Mesenchymal stem cell (in vitro differentiated cells and primary cell): ENCODE data around the gene YIF1A.

Experiments
- DNase-seq: peaks from one replicate; pipeline ENCODE4 v3.0.0-alpha.2; 2013
- H2AFZ ChIP-seq: one replicate; pipeline ENCODE4 v1.6.1; 2013; ENCODE audit warnings: low read depth, mild to moderate bottlenecking, control low read depth, inconsistent platforms, low read length, moderate library complexity
- H2AK5ac ChIP-seq: 2 replicates; pipeline ENCODE4 v1.6.1; 2013; ENCODE audit warnings: low read length, moderate library complexity, mild to moderate bottlenecking, inconsistent platforms; ENCODE audit not compliant: severe bottlenecking
- H2BK120ac ChIP-seq: one replicate; pipeline ENCODE4 v1.6.1; 2013; ENCODE audit warnings: low read depth, mild to moderate bottlenecking, inconsistent platforms, low read length, moderate library complexity
- H2BK12ac ChIP-seq, 2 experiments: one replicate each; pipeline ENCODE4 v1.6.1; 2013; ENCODE audit warnings: inconsistent platforms in 2 of 2, low read length in 2 of 2, mild to moderate bottlenecking in 2 of 2, moderate library complexity in 2 of 2, control low read depth in 1 of 2
- H2BK15ac ChIP-seq: one replicate; pipeline ENCODE4 v1.6.1; 2013; ENCODE audit warnings: mild to moderate bottlenecking, low read depth, inconsistent platforms; ENCODE audit not compliant: poor library complexity, severe bottlenecking
- H2BK5ac ChIP-seq: 2 replicates; pipeline ENCODE4 v1.6.1; 2013; ENCODE audit warnings: low read depth, mild to moderate bottlenecking, low read length, control low read depth, inconsistent platforms; ENCODE audit not compliant: poor library complexity, severe bottlenecking
- H3K14ac ChIP-seq, 2 experiments: one replicate each; pipeline ENCODE4 v1.6.1; 2013; ENCODE audit warnings: inconsistent platforms in 2 of 2, low read length in 2 of 2, control low read depth in 1 of 2, mild to moderate bottlenecking in 1 of 2, moderate library complexity in 1 of 2
- H3K18ac ChIP-seq, 2 experiments: one replicate each; pipeline ENCODE4 v1.6.1; 2013; ENCODE audit warnings: inconsistent platforms in 2 of 2, low read length in 2 of 2, control low read depth in 1 of 2, low read depth in 1 of 2, mild to moderate bottlenecking in 1 of 2
- H3K23ac ChIP-seq, 2 experiments: one replicate each; pipeline ENCODE4 v1.6.1; 2013; ENCODE audit warnings: inconsistent platforms in 2 of 2, low read length in 2 of 2, mild to moderate bottlenecking in 2 of 2, moderate library complexity in 2 of 2, control low read depth in 1 of 2
- H3K27ac ChIP-seq: 2 replicates; pipeline ENCODE4 v1.5.1; 2013; ENCODE audit warnings: mild to moderate bottlenecking, moderate library complexity, low read length, control low read depth, inconsistent platforms; ENCODE audit not compliant: poor library complexity, severe bottlenecking
- H3K27me3 ChIP-seq, 2 experiments: 2 replicates each; pipeline versions ENCODE4 v1.6.1 to v1.7.0; 2013; ENCODE audit warnings: low read length in 2 of 2, mild to moderate bottlenecking in 2 of 2, moderate library complexity in 2 of 2, control low read depth in 1 of 2, inconsistent platforms in 1 of 2; ENCODE audit not compliant: control insufficient read depth in 1 of 2, insufficient read depth in 1 of 2
- H3K36me3 ChIP-seq, 2 experiments: 2 replicates each; pipeline versions ENCODE4 v1.6.1 to v1.7.0; 2013; ENCODE audit warnings: low read length in 2 of 2, control low read depth in 1 of 2, inconsistent platforms in 1 of 2, low read depth in 1 of 2, mild to moderate bottlenecking in 1 of 2; ENCODE audit not compliant: insufficient read depth in 2 of 2, control insufficient read depth in 1 of 2
- H3K4ac ChIP-seq, 2 experiments: one replicate each; pipeline ENCODE4 v1.6.1; 2013; ENCODE audit warnings: inconsistent platforms in 2 of 2, low read length in 2 of 2, mild to moderate bottlenecking in 2 of 2, moderate library complexity in 2 of 2, control low read depth in 1 of 2, low read depth in 1 of 2
- H3K4me1 ChIP-seq: 2 replicates; pipeline ENCODE4 v1.6.1; 2013; ENCODE audit warnings: low read depth, low read length, control low read depth; ENCODE audit not compliant: control insufficient read depth, insufficient read depth
- H3K4me2 ChIP-seq: 2 replicates; pipeline ENCODE4 v1.6.1; 2013; ENCODE audit warnings: low read length, mild to moderate bottlenecking, inconsistent platforms; ENCODE audit not compliant: poor library complexity, severe bottlenecking
- H3K4me3 ChIP-seq, 2 experiments: 2 replicates each; pipeline versions ENCODE4 v1.5.1 to v1.7.0; 2013; ENCODE audit warnings: low read length in 2 of 2, mild to moderate bottlenecking in 2 of 2, control low read depth in 1 of 2, low read depth in 1 of 2; ENCODE audit not compliant: insufficient read depth in 1 of 2
- H3K79me1 ChIP-seq: replicated peaks from 2 replicates; pipeline ENCODE4 v1.6.1; 2013; ENCODE audit warnings: mild to moderate bottlenecking, control low read depth, low read length, inconsistent platforms; ENCODE audit not compliant: poor library complexity, severe bottlenecking
- H3K9ac ChIP-seq: 2 replicates; pipeline ENCODE4 v1.7.0; 2013; ENCODE audit warnings: mild to moderate bottlenecking, low read length, moderate library complexity
- H3K9me3 ChIP-seq: 2 replicates; pipeline ENCODE4 v1.7.0; 2013; ENCODE audit warnings: mild to moderate bottlenecking, low read length; ENCODE audit not compliant: control insufficient read depth
- H4K8ac ChIP-seq: one replicate; pipeline ENCODE4 v1.6.1; 2013; ENCODE audit warnings: inconsistent platforms, mild to moderate bottlenecking, low read length, moderate library complexity
- H4K91ac ChIP-seq: one replicate; pipeline ENCODE4 v1.6.1; 2013; ENCODE audit warnings: mild to moderate bottlenecking, low read length, inconsistent platforms
- WGBS: methylation state at CpG from one replicate; pipeline ENCODE4 v1.1.7; 2013; ENCODE audit warnings: mixed read lengths; 5-methylcytosine and 5-hydroxymethylcytosine counted together

The YIF1A gene

DNA sequence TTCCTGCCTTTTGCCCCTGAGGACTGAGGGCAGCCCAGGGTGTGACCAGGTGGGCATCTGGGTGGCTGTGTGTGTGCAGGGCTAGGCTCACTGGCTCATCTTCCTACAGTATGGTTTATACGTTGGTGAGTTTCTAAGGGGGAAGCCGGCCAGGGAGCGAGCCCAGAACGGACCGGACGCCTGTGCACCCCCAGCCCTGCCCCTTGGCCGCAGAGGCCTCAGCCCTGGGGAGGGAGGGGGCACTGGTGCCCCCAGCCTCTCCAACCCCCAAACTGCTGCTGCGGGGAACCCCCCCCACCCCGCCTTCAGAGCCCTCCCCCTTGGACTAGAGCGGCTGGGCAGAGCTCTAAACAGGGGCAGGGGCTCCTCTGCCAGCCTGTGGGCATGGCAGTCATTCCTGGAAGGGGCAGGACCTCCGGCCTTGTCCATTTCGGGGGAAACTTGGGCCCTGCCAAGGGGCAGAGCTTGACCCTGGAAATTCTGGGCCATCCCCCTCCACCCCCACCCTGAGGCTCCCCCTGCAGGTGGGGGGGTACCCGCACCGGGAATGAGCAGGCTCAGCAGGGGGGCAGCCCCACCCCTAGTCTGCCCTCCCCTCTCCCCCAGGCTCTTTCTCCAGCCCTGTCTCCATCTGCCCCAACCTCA is 5.4 kb downstream of the YIF1A start:
- Histone ChIP-seq H2BK5ac (no peak overlapping the region), H4K8ac (no peak overlapping the region), H2AK5ac (no peak overlapping the region), H3K27ac (no peak overlapping the region), H3K14ac (no peak overlapping the region), H3K4me1 (peaks cover 40% of the 10 kb centered on the region), H2BK120ac (no peak overlapping the region), H3K9ac (no peak overlapping the region), H2AFZ (no peak overlapping the region), H3K36me3 (peaks cover 36 to 51% of the 10 kb centered on the region in 2 experiments), H3K4me2 (no peak overlapping the region), H4K91ac (no peak overlapping the region), H2BK15ac (no peak overlapping the region), H3K4me3 (no peak overlapping the region), H3K23ac (no peak overlapping the region), H3K4ac (no peak overlapping the region), H2BK12ac (no peak overlapping the region), H3K79me1 (peaks cover 28% of the 10 kb centered on the region), H3K27me3 (peaks cover 7 to 13% of the 10 kb centered on the region in 2 experiments), H3K9me3 (no peaks in the 10 kb centered on the region), H3K18ac (no peak overlapping the region)
- no peak for DNase-seq
- 92% methylated on average over 12 of the region's 14 CpGs for WGBS

DNA sequence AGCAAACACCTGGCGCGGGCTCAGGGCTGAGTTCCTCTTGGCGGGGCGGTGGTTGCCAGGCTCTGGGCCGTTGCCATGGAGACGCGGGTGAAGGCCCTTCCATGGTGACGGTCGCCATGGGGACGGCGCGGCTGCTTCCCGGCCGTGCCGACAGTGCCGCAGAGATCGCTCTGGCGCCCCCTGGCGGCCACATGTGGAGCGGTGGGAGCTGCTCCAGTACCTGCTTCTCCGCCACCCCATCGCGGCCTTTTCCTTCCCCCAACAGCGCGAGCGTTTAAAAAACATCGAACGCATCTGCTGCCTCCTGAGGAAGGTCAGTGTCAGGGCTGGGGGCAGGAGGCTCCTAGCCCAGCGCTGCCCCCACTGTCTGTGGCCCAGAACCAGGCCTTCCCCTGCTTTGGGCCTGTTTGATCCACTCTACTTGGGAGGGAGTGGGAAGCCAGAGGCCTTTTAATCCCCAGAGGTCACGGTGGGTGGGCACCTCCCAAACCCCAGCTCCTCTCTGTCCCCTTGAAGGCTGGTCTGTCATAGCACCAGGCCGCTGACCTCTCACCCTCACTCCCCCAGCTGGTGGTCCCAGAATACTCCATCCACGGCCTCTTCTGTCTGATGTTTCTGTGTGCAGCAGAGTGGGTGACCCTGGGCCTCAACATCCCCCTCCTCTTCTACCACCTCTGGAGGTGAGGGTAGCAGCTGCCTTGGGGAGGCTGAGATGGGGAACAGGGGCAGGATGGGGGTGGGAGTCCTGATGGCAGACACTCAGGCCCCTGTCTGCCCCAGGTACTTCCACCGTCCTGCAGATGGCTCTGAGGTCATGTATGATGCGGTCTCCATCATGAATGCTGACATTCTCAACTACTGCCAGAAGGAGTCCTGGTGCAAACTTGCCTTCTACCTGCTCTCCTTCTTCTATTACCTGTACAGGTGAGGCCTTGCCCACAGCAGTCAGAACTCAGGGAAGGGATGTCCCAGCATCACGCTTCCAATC is 6.2 kb downstream of the YIF1A start:
- Histone ChIP-seq H3K79me1 (peaks cover 27% of the 10 kb centered on the region), H2BK12ac (no peak overlapping the region), H3K9ac (peak overlapping the region; percentile 61), H2BK120ac (no peak overlapping the region), H3K27ac (no peak overlapping the region), H2BK5ac (no peak overlapping the region), H3K23ac (no peak overlapping the region), H2AK5ac (no peak overlapping the region), H2BK15ac (no peak overlapping the region), H3K4me2 (no peak overlapping the region), H3K4ac (no peak overlapping the region), H2AFZ (no peak overlapping the region), H3K9me3 (no peaks in the 10 kb centered on the region), H3K36me3 (peaks cover 36 to 48% of the 10 kb centered on the region in 2 experiments), H3K14ac (no peak overlapping the region), H3K27me3 (peaks cover 7 to 13% of the 10 kb centered on the region in 2 experiments), H3K4me3 (no peak overlapping the region), H3K18ac (no peak overlapping the region), H3K4me1 (peaks cover 41% of the 10 kb centered on the region), H4K91ac (no peak overlapping the region), H4K8ac (no peak overlapping the region)
- DNase-seq = peak; percentile 96
- 13% methylated on average over 33 of the region's 35 CpGs for WGBS

DNA sequence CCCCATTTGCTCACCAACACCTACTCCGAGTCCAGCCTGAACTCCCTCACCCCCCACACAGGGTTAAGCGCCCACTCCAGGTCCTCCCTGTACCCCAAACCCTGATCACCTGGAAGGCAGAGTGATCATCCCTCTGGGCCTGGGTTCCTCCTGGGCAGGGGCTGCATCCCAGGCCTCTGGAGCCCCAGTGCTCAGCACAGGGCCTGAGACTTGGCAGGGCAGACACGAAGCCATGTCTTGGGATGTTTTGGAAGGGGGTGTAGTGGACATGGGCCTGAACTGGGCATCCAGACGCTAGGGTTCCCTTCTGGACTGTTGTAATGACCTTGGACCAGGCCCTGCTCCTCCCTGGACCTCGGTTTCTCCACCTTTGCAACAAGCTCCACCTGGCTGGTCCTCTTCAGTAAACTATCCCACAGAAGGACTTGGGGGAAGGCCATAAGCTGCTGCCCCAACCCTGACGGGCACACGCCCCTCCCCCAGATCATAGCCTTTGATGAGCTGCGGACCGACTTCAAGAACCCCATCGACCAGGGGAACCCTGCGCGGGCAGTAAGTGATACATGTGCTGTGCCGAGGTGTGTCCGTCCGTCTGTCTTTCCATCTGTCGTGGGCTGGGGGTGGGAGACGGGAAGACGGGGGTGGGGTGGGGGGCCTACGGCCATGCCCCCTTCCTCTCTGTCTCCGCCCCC is 7.0 kb downstream of the YIF1A start:
- Histone ChIP-seq H2BK120ac (no peak overlapping the region), H2BK5ac (no peak overlapping the region), H3K36me3 (peaks cover 33 to 40% of the 10 kb centered on the region in 2 experiments), H3K14ac (no peak overlapping the region), H3K4ac (no peak overlapping the region), H3K9ac (peak overlapping the region; percentile 22), H3K23ac (no peak overlapping the region), H2BK15ac (no peak overlapping the region), H3K9me3 (no peaks in the 10 kb centered on the region), H3K4me3 (no peak overlapping the region), H2AK5ac (no peak overlapping the region), H3K4me1 (peaks cover 39% of the 10 kb centered on the region), H2AFZ (no peak overlapping the region), H2BK12ac (peak overlapping the region in 1 of 2 experiments; percentile 12), H4K8ac (no peak overlapping the region), H3K27me3 (peaks cover 7 to 13% of the 10 kb centered on the region in 2 experiments), H3K27ac (no peak overlapping the region), H3K4me2 (no peak overlapping the region), H3K18ac (peak overlapping the region in 1 of 2 experiments; percentile 1), H4K91ac (no peak overlapping the region), H3K79me1 (peaks cover 26% of the 10 kb centered on the region)
- DNase-seq = no peak
- 49% methylated on average over 10 of the region's 20 CpGs for WGBS
